C4-2B (cell line): ENCODE results near the gene LRCH1.

Experiments
- H3K27ac ChIP-seq: fragments of 450-650 bp; 2 replicates; pipeline ENCODE4 v1.5.1; 2017
- CTCF ChIP-seq: fragments of 450-650 bp; conservative IDR thresholded peaks from 2 replicates; pipeline ENCODE4 v1.5.1; 2017; ENCODE audit warnings: mild to moderate bottlenecking
- ZFX ChIP-seq: fragments of 450-650 bp; IDR thresholded peaks from 2 replicates; pipeline ENCODE4 v1.6.1; 2017

LRCH1 gene

GRCh38 chr13:46572752-46573431 lies 19.9 kb downstream of the LRCH1 start:
- TF ChIP-seq CTCF: no peak
- TF ChIP-seq ZFX: no peak
- H3K27ac ChIP-seq: no peak overlapping the region

- no peak overlapping the region for H3K27ac ChIP-seq
Observed at GRCh38 chr13:46575301-46575771, 22.4 kb downstream of the LRCH1 start.

GRCh38 chr13:46575818-46576221 lies 22.9 kb downstream of the LRCH1 start:
- TF ChIP-seq CTCF (no peak), ZFX (no peak)
- no peak overlapping the region; the same call in 1 of the 2 replicates for H3K27ac ChIP-seq

More at GRCh38 chr13:46575301-46575771, 22.4 kb downstream of the LRCH1 start:
- TF ChIP-seq CTCF: no peak
- TF ChIP-seq ZFX: no peak

- no peak overlapping the region for H3K27ac ChIP-seq
Observed at GRCh38 chr13:46576762-46577161, 23.8 kb downstream of the LRCH1 start.

GRCh38 chr13:46577696-46578589 lies 25.0 kb downstream of the LRCH1 start:
- H3K27ac ChIP-seq: no peak overlapping the region
- TF ChIP-seq CTCF (no peak), ZFX (no peak)

More at GRCh38 chr13:46576762-46577161, 23.8 kb downstream of the LRCH1 start:
- no peak for TF ChIP-seq CTCF
- TF ChIP-seq ZFX: no peak

GRCh38 chr13:46578590-46578975 lies 25.6 kb downstream of the LRCH1 start:
- no peak for TF ChIP-seq ZFX
- TF ChIP-seq CTCF: no peak
- H3K27ac ChIP-seq: no peak overlapping the region

- TF ChIP-seq CTCF: no peak
- H3K27ac ChIP-seq: no peak overlapping the region
Observed at GRCh38 chr13:46580362-46580839, 27.4 kb downstream of the LRCH1 start.
